GM12878 (cell line): Measurements from ENCODE around the gene MED25.

Experiments
- CHD2 ChIP-seq: IDR thresholded peaks from 2 replicates; pipeline ENCODE4 v1.6.1; 2011; ENCODE audit warnings: low read depth, low read length, improper control_type of control experiment, borderline replicate concordance
- CTCF ChIP-seq, 3 experiments: IDR thresholded peaks in 2 of 3; conservative IDR thresholded peaks in 1 of 3; 2 replicates each; pipeline ENCODE4 v1.5.1; 2011; ENCODE audit warnings: low read depth in 3 of 3, low read length in 3 of 3, mild to moderate bottlenecking in 3 of 3, control low read depth in 2 of 3, moderate library complexity in 2 of 3, inconsistent platforms in 1 of 3, mixed read lengths in 1 of 3; ENCODE audit not compliant: control insufficient read depth in 2 of 3, insufficient read depth in 1 of 3; ENCODE audit errors: extremely low read depth in 1 of 3
- EP300 ChIP-seq, 2 experiments: fragments of 150-350 bp in 1 of 2; IDR thresholded peaks; 2 replicates each; pipeline ENCODE4 v1.6.1; 2011 to 2012; ENCODE audit warnings: low read depth in 2 of 2, low read length in 2 of 2, borderline replicate concordance in 1 of 2, improper control_type of control experiment in 1 of 2, inconsistent platforms in 1 of 2; ENCODE audit not compliant: control insufficient read depth in 1 of 2
- EZH2 ChIP-seq: IDR thresholded peaks from 2 replicates; pipeline ENCODE4 v1.6.1; 2012; ENCODE audit warnings: low read depth, mild to moderate bottlenecking, control low read depth, inconsistent platforms, low read length, borderline replicate concordance; ENCODE audit not compliant: control insufficient read depth
- KAT2A ChIP-seq: conservative IDR thresholded peaks from 2 replicates; pipeline ENCODE4 v1.6.1; 2011; ENCODE audit warnings: low read depth, low read length; ENCODE audit not compliant: control insufficient read depth
- MYC ChIP-seq: IDR thresholded peaks from 2 replicates; pipeline ENCODE4 v1.6.1; 2011; ENCODE audit warnings: mild to moderate bottlenecking, low read length, moderate library complexity, inconsistent platforms; ENCODE audit not compliant: insufficient read depth, insufficient replicate concordance, insufficient read length, severe bottlenecking
- NR2C2 ChIP-seq: IDR thresholded peaks from 2 replicates; pipeline ENCODE4 v1.6.1; 2011; ENCODE audit warnings: borderline replicate concordance, low read depth; ENCODE audit not compliant: control insufficient read depth, insufficient read length
- POLR2AphosphoS5 ChIP-seq: IDR thresholded peaks from 2 replicates; pipeline ENCODE4 v1.6.1; 2011; ENCODE audit warnings: mild to moderate bottlenecking, low read length, inconsistent platforms
- RAD21 ChIP-seq: IDR thresholded peaks from 2 replicates; pipeline ENCODE4 v1.6.1; 2011; ENCODE audit warnings: mild to moderate bottlenecking, low read depth, low read length, moderate library complexity; ENCODE audit not compliant: insufficient read depth
- SP1 ChIP-seq: IDR thresholded peaks from one replicate; pipeline ENCODE4 v1.6.1; 2011; ENCODE audit warnings: low read depth, low read length
- SPI1 ChIP-seq: IDR thresholded peaks from 2 replicates; pipeline ENCODE4 v1.6.1; 2011; ENCODE audit warnings: low read depth, mild to moderate bottlenecking, low read length, moderate library complexity, borderline replicate concordance; ENCODE audit not compliant: insufficient read depth
- TCF12 ChIP-seq: IDR thresholded peaks from 2 replicates; pipeline ENCODE4 v1.6.1; 2011; ENCODE audit warnings: low read depth, mild to moderate bottlenecking, low read length
- USF2 ChIP-seq: IDR thresholded peaks from 2 replicates; pipeline ENCODE4 v1.6.1; 2011; ENCODE audit warnings: low read depth, low read length, improper control_type of control experiment, borderline replicate concordance
- ZNF274 ChIP-seq: IDR thresholded peaks from one replicate; pipeline ENCODE4 v1.8.0; 2011; ENCODE audit not compliant: insufficient read length, insufficient read depth

GRCh38 chr19:49860336-49861102 lies 42.4 kb downstream of the MED25 start:
- no peak for TF ChIP-seq TCF12
- no peak for TF ChIP-seq SP1
- no peak for TF ChIP-seq KAT2A
- TF ChIP-seq CTCF (IDR thresholded peaks at IDR 0.05 in 2 of 3, conservative IDR thresholded peaks at IDR 0.05 in 1 of 3; ENCODE audit: control insufficient read depth in 2 of 3, extremely low read depth in 1 of 3, insufficient read depth in 1 of 3, low read depth in 3 of 3, low read length in 3 of 3) = no peak
- TF ChIP-seq NR2C2 = no peak
- TF ChIP-seq CHD2 = no peak
- TF ChIP-seq POLR2AphosphoS5 = peak; percentile 58
- TF ChIP-seq EZH2 = no peak
- no peak for TF ChIP-seq EP300 (IDR thresholded peaks at IDR 0.05; ENCODE audit: borderline replicate concordance in 1 of 2, control insufficient read depth in 1 of 2, low read depth in 2 of 2, low read length in 2 of 2)
- no peak for TF ChIP-seq MYC
- TF ChIP-seq ZNF274 = no peak
- no peak for TF ChIP-seq RAD21
- no peak for TF ChIP-seq USF2
- no peak for TF ChIP-seq SPI1
